Testis (tissue), 2 donors: ENCODE data around the gene ICE2.

Experiments
- CTCF ChIP-seq, 3 experiments: fragments of 450-650 bp in 2 of 3; fragments of 200-600 bp in 1 of 3; sonication (generic) in 1 of 3; IDR thresholded peaks; one replicate each; pipeline ENCODE4 v1.5.1; 2016 to 2019; ENCODE audit warnings: antibody characterized with exemption in 3 of 3, mild to moderate bottlenecking in 2 of 3, moderate library complexity in 1 of 3
- POLR2A ChIP-seq: fragments of 450-650 bp; IDR thresholded peaks from one replicate; pipeline ENCODE4 v1.6.1; 2017; ENCODE audit warnings: antibody characterized with exemption, mild to moderate bottlenecking, moderate library complexity

- TF ChIP-seq POLR2A, result no peak
- no peak for TF ChIP-seq CTCF (IDR thresholded peaks at IDR 0.05)
Measured at GRCh38 chr15:60458721-60459120, 20.2 kb downstream of the ICE2 start.
